GM12891 (cell line): ENCODE results near the gene RGS17.
"Not testable (repeated sequence)": the region's sequence is repeated elsewhere in the genome, so short reads cannot be mapped to it uniquely, and the experiment has no call there.

Source experiments
- DNase-seq: peaks from one replicate; pipeline ENCODE4 v3.0.0; 2011; ENCODE audit warnings: low spot score; ENCODE audit not compliant: insufficient read length
- FAIRE-seq: peaks from 2 replicates; lab custom pipeline; 2011; peaks lifted over from hg19 to GRCh38; lab: Jason Lieb, UNC
- PAX5 ChIP-seq: IDR thresholded peaks from 2 replicates; pipeline ENCODE4 v1.6.1; 2011; ENCODE audit warnings: low read length, moderate library complexity, mild to moderate bottlenecking; ENCODE audit not compliant: insufficient read depth, severe bottlenecking
- POLR2A ChIP-seq: IDR thresholded peaks from 2 replicates; pipeline ENCODE4 v1.6.1; 2011; ENCODE audit warnings: low read depth, low read length, control low read depth
- POLR2AphosphoS5 ChIP-seq: IDR thresholded peaks from 2 replicates; pipeline ENCODE4 v1.6.1; 2011; ENCODE audit warnings: low read depth, low read length, control low read depth
- POU2F2 ChIP-seq: IDR thresholded peaks from 2 replicates; pipeline ENCODE4 v1.6.1; 2011; ENCODE audit warnings: low read depth, mild to moderate bottlenecking, control low read depth, low read length, moderate library complexity
- SPI1 ChIP-seq: IDR thresholded peaks from 2 replicates; pipeline ENCODE4 v1.6.1; 2011; ENCODE audit warnings: low read depth, low read length, control low read depth
- TAF1 ChIP-seq: IDR thresholded peaks from 2 replicates; pipeline ENCODE4 v1.6.1; 2011; ENCODE audit warnings: low read depth, low read length, control low read depth

RGS17 gene

GRCh38 chr6:153125032-153125431 is 6.0 kb downstream of the RGS17 start:
- FAIRE-seq (no peak), DNase-seq (no peak)
- TF ChIP-seq POLR2A (no peak), POU2F2 (no peak), POLR2AphosphoS5 (no peak), TAF1 (no peak), SPI1 (no peak), PAX5 (no peak)

GRCh38 chr6:153123801-153124200 is 7.3 kb downstream of the RGS17 start:
- TF ChIP-seq POLR2A (no peak), SPI1 (0 out of 2 replicates have a peak, but pooled peaks have one; percentile 13)
- DNase-seq (no peak), FAIRE-seq (no peak)

- no peak for TF ChIP-seq SPI1
- TF ChIP-seq POU2F2 = no peak
- no peak for TF ChIP-seq POLR2AphosphoS5
- no peak for TF ChIP-seq PAX5
- no peak for TF ChIP-seq POLR2A
- no peak for TF ChIP-seq TAF1
- DNase-seq (no peak), FAIRE-seq (no peak)
Observed at GRCh38 chr6:153121311-153121710, 9.8 kb downstream of the RGS17 start.

GRCh38 chr6:153117986-153118879 is 12.8 kb downstream of the RGS17 start:
- FAIRE-seq (no peak), DNase-seq (no peak)
- no peak for TF ChIP-seq POU2F2
- TF ChIP-seq PAX5 = no peak
- no peak for TF ChIP-seq POLR2A
- no peak for TF ChIP-seq POLR2AphosphoS5
- TF ChIP-seq SPI1 = no peak
- no peak for TF ChIP-seq TAF1

GRCh38 chr6:153111082-153111481 is 20.0 kb downstream of the RGS17 start:
- FAIRE-seq, DNase-seq: not testable (repeated sequence)

GRCh38 chr6:153110612-153111011 is 20.5 kb downstream of the RGS17 start:
- DNase-seq, FAIRE-seq: not testable (repeated sequence)

GRCh38 chr6:153108315-153108714 is 22.8 kb downstream of the RGS17 start:
- DNase-seq (no peak), FAIRE-seq (no peak)
- TF ChIP-seq POLR2A (no peak), TAF1 (no peak), POU2F2 (no peak), PAX5 (no peak), SPI1 (no peak), POLR2AphosphoS5 (no peak)

GRCh38 chr6:153106021-153106420 is 25.1 kb downstream of the RGS17 start:
- DNase-seq (no peak), FAIRE-seq (no peak)
- TF ChIP-seq TAF1 = no peak
- TF ChIP-seq POLR2AphosphoS5 = no peak
- no peak for TF ChIP-seq POLR2A
- no peak for TF ChIP-seq SPI1
- no peak for TF ChIP-seq PAX5
- TF ChIP-seq POU2F2 = no peak

GRCh38 chr6:153104220-153104619 is 26.9 kb downstream of the RGS17 start:
- TF ChIP-seq POU2F2 (no peak), TAF1 (no peak), PAX5 (no peak), POLR2AphosphoS5 (no peak), POLR2A (no peak), SPI1 (no peak)
- DNase-seq = no peak
- no peak for FAIRE-seq

- no peak for FAIRE-seq
- TF ChIP-seq POLR2A (no peak), PAX5 (no peak), SPI1 (no peak), POLR2AphosphoS5 (no peak), TAF1 (no peak), POU2F2 (no peak)
- DNase-seq = no peak
Observed at GRCh38 chr6:153103319-153103655, 27.8 kb downstream of the RGS17 start.
